ENCODE measurements around the gene CLDN19. TPM values are rescaled to one million over a fixed set of nuclear protein-coding genes. Genes with fewer than 3 reads are reported as not detected.

Gene CLDN19
- total RNA-seq, 1 experiment from 2014 or later, result not detected

GRCh38 chr1:42767510-42768000, 27.5 kb upstream of the CLDN19 start:
- H3K27ac ChIP-seq (ENCODE audit: low read depth, low read length), result peak overlapping the region; percentile 69
- CTCF ChIA-PET, result interaction anchor here (0.7 to 3.4 kb wide), 8 partner anchors 9 to 306 kb away, joined by 3 to 25 read pairs (median 8); partner anchors contain the start of gene ZNF691
- peak; percentile 28 for ATAC-seq

More at GRCh38 chr1:42767510-42768000, 27.5 kb upstream of the CLDN19 start:
- no peaks in the 10 kb centered on the region for H3K9me3 ChIP-seq (ENCODE audit: control insufficient read depth in 1 of 2, insufficient read depth in 1 of 2, low read depth in 1 of 2, low read length in 2 of 2)
- H3K36me3 ChIP-seq (ENCODE audit: control insufficient read depth in 1 of 2, insufficient read depth in 2 of 2, low read length in 2 of 2), result no peaks in the 10 kb centered on the region
- H3K27me3 ChIP-seq (ENCODE audit: insufficient read depth, low read length), result no peaks in the 10 kb centered on the region
- H3K4me1 ChIP-seq (ENCODE audit: control insufficient read depth in 1 of 2, insufficient read depth in 2 of 2, low read length in 2 of 2), result peaks cover 11 to 18% of the 10 kb centered on the region in 2 experiments; a peak in 3 of 4 replicates
- peak overlapping the region; percentile 77 for H3K4me2 ChIP-seq (ENCODE audit: low read length)
- H3K79me2 ChIP-seq (ENCODE audit: insufficient read depth, low read length), result peaks cover 19% of the 10 kb centered on the region
- ChIA-PET POLR2A (interaction anchor here (1.4 to 1.9 kb wide), 2 partner anchors 11 to 85 kb away, joined by 4 to 5 read pairs; partner anchors contain the start of gene YBX1), RAD21 (ENCODE audit: low non-redundant PET in 1 of 2, low total read pairs in 2 of 2, uncharacterized antibody in 2 of 2, unreplicated experiment in 2 of 2) (interaction anchor here (1.0 to 1.7 kb wide), 2 partner anchors 306 kb away, joined by 6 to 8 read pairs; no protein-coding TSS in a partner anchor)
- H2AFZ ChIP-seq (ENCODE audit: low read depth, low read length, poor library complexity, severe bottlenecking), result no peak overlapping the region
- H3K9ac ChIP-seq (ENCODE audit: low read length), result peak overlapping the region; percentile 81
- no peaks in the 10 kb centered on the region; the same call in 1 of the 2 replicates for H4K20me1 ChIP-seq (ENCODE audit: insufficient read depth)
- no TSS peak for BruUV-seq (replicated peaks)
- TF ChIP-seq CTCF (IDR thresholded peaks at IDR 0.05 in 2 of 3, conservative IDR thresholded peaks at IDR 0.05 in 1 of 3; ENCODE audit: borderline replicate concordance in 1 of 3, insufficient read depth in 1 of 3, low read depth in 2 of 3, low read length in 2 of 3), result no peak
- TF ChIP-seq RAD21 (IDR thresholded peaks at IDR 0.05; ENCODE audit: low read depth), result no peak
- TF ChIP-seq, protein P1, sequence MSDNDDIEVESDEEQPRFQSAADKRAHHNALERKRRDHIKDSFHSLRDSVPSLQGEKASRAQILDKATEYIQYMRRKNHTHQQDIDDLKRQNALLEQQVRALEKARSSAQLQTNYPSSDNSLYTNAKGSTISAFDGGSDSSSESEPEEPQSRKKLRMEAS (IDR thresholded peaks at IDR 0.05), result no peak; the same call in 1 of the 2 replicates
- no peak for TF ChIP-seq SIN3A (IDR thresholded peaks at IDR 0.05; ENCODE audit: low read depth)
- TF ChIP-seq EZH2 (IDR thresholded peaks at IDR 0.05), result no peak
- TF ChIP-seq SP1 (IDR thresholded peaks at IDR 0.05; ENCODE audit: low read depth), result no peak
- TF ChIP-seq CEBPB (IDR thresholded peaks at IDR 0.05; ENCODE audit: low read depth), result no peak
- TF ChIP-seq ZFX (IDR thresholded peaks at IDR 0.05), result no peak
- H3K4me3 ChIP-seq (replicated peaks in 1 of 2; ENCODE audit: low read depth in 1 of 2, low read length in 2 of 2), result peak overlapping the region; percentile 76 to 84
- intact Hi-C loops (cut with micrococcal nuclease), result loop anchor here (10.0 kb wide), 1 partner anchor 1423 kb away; no protein-coding TSS in a partner anchor
- DNase-seq (ENCODE audit: low read depth, low spot score), result no peak
- no peaks in the 10 kb centered on the region for H3K9me2 ChIP-seq (ENCODE audit: insufficient read depth)
